OCI-LY3 (cell line): ENCODE measurements around the gene TUBA4B.
A peak's percentile ranks its signal among the peaks of the same experiment; 100 is the strongest.

ENCODE experiments used
- H2AFZ ChIP-seq: fragments of 200-600, 300-600 bp; shearing (Covaris generic); 2 replicates; pipeline ENCODE4 v1.6.0; 2014; ENCODE audit warnings: antibody characterized with exemption, low read depth, low read length
- H3K27ac ChIP-seq: fragments of 200-600, 300-600 bp; sonication (generic); 2 replicates; pipeline ENCODE4 v1.5.1; 2014; ENCODE audit warnings: mild to moderate bottlenecking, low read length, moderate library complexity, mixed read lengths
- H3K27me3 ChIP-seq: fragments of 200-600, 300-600 bp; sonication (generic); 2 replicates; pipeline ENCODE4 v1.6.1; 2014; ENCODE audit warnings: low read depth, low read length, mixed read lengths
- H3K36me3 ChIP-seq: fragments of 200-600, 300-600 bp; sonication (generic); replicated peaks from 2 replicates; pipeline ENCODE3; 2014; ENCODE audit warnings: low read depth, low read length, mixed read lengths
- H3K4me1 ChIP-seq: fragments of 300-600, 200-600 bp; sonication (generic); 2 replicates; pipeline ENCODE4 v1.6.1; 2014; ENCODE audit warnings: low read length, mixed read lengths
- H3K4me2 ChIP-seq: fragments of 200-600, 300-600 bp; sonication (generic); 2 replicates; pipeline ENCODE4 v1.6.1; 2014; ENCODE audit warnings: low read length, mixed read lengths
- H3K4me3 ChIP-seq: fragments of 300-600, 200-600 bp; sonication (generic); 2 replicates; pipeline ENCODE4 v1.5.1; 2014; ENCODE audit warnings: antibody characterized with exemption, mild to moderate bottlenecking, low read length, moderate library complexity
- H3K79me2 ChIP-seq: fragments of 300-600, 200-600 bp; shearing (Covaris generic); 2 replicates; pipeline ENCODE4 v1.6.1; 2014; ENCODE audit warnings: mild to moderate bottlenecking, low read length, mixed read lengths
- H3K9ac ChIP-seq: fragments of 300-600, 200-600 bp; shearing (Covaris generic); 2 replicates; pipeline ENCODE4 v1.6.0; 2014; ENCODE audit warnings: mild to moderate bottlenecking, low read length, moderate library complexity
- H3K9me3 ChIP-seq: fragments of 200-600, 300-600 bp; shearing (Covaris generic); 2 replicates; pipeline ENCODE4 v1.6.1; 2014; ENCODE audit warnings: low read length, mixed read lengths; ENCODE audit not compliant: insufficient read depth
- H4K20me1 ChIP-seq: fragments of 200-600, 300-600 bp; sonication (generic); 2 replicates; pipeline ENCODE4 v1.6.1; 2016; ENCODE audit warnings: low read length, mixed read lengths; ENCODE audit not compliant: insufficient read depth
- CTCF ChIP-seq: fragments of 200-600, 300-600 bp; sonication (generic); IDR thresholded peaks from 2 replicates; pipeline ENCODE4 v1.5.1; 2014; ENCODE audit warnings: antibody characterized with exemption, low read length, low read depth
- EZH2phosphoT487 ChIP-seq: fragments of 200-600 bp; shearing (Covaris generic); IDR thresholded peaks from 2 replicates; pipeline ENCODE4 v1.6.1; 2018; ENCODE audit warnings: antibody characterized with exemption, mixed run types, low read depth

Gene TUBA4B

GRCh38 chr2:219297766-219298456 is 44.9 kb downstream of the TUBA4B start:
- Histone ChIP-seq H3K4me2 (no peak overlapping the region), H3K27ac (no peak overlapping the region), H3K79me2 (no peaks in the 10 kb centered on the region), H3K9ac (no peak overlapping the region), H4K20me1 (no peaks in the 10 kb centered on the region), H3K9me3 (no peaks in the 10 kb centered on the region), H3K4me3 (no peak overlapping the region), H3K27me3 (peaks cover 41% of the 10 kb centered on the region), H2AFZ (no peak overlapping the region), H3K4me1 (peaks cover 10% of the 10 kb centered on the region), H3K36me3 (no peaks in the 10 kb centered on the region)
- no peak for TF ChIP-seq EZH2phosphoT487
- TF ChIP-seq CTCF, result no peak

- H3K36me3 ChIP-seq, result no peaks in the 10 kb centered on the region
- peaks cover 10% of the 10 kb centered on the region for H3K4me1 ChIP-seq
- no peaks in the 10 kb centered on the region for H3K9me3 ChIP-seq
- no peaks in the 10 kb centered on the region for H4K20me1 ChIP-seq
- peak overlapping the region; percentile 60 for H3K4me2 ChIP-seq
- H3K27me3 ChIP-seq, result peaks cover 51% of the 10 kb centered on the region
- H3K79me2 ChIP-seq, result no peaks in the 10 kb centered on the region
- peak overlapping the region; percentile 95; the same call in 1 of the 2 replicates for H2AFZ ChIP-seq
- peak; percentile 70 for TF ChIP-seq CTCF
- no peak for TF ChIP-seq EZH2phosphoT487
- peak overlapping the region; percentile 60 for H3K4me3 ChIP-seq
- H3K27ac ChIP-seq, result no peak overlapping the region
- no peak overlapping the region for H3K9ac ChIP-seq
Observed at GRCh38 chr2:219298759-219299371, 45.8 kb downstream of the TUBA4B start.

- peak overlapping the region; percentile 60; the same call in 1 of the 2 replicates for H3K4me2 ChIP-seq
- H3K9ac ChIP-seq, result no peak overlapping the region
- no peaks in the 10 kb centered on the region for H3K79me2 ChIP-seq
- no peak overlapping the region for H2AFZ ChIP-seq
- peaks cover 10% of the 10 kb centered on the region for H3K4me1 ChIP-seq
- peak overlapping the region; percentile 60; the same call in 1 of the 2 replicates for H3K4me3 ChIP-seq
- TF ChIP-seq EZH2phosphoT487 (no peak), CTCF (no peak)
- peaks cover 56% of the 10 kb centered on the region for H3K27me3 ChIP-seq
- no peaks in the 10 kb centered on the region for H3K36me3 ChIP-seq
- no peaks in the 10 kb centered on the region for H4K20me1 ChIP-seq
- H3K9me3 ChIP-seq, result no peaks in the 10 kb centered on the region
- no peak overlapping the region for H3K27ac ChIP-seq
Observed at GRCh38 chr2:219299372-219299760, 46.3 kb downstream of the TUBA4B start.

GRCh38 chr2:219300022-219300421 is 47.0 kb downstream of the TUBA4B start:
- H3K27ac ChIP-seq, result no peak overlapping the region
- no peak overlapping the region for H2AFZ ChIP-seq
- H3K4me3 ChIP-seq, result no peak overlapping the region
- no peak overlapping the region for H3K4me2 ChIP-seq
- H3K27me3 ChIP-seq, result peaks cover 62% of the 10 kb centered on the region
- no peaks in the 10 kb centered on the region for H4K20me1 ChIP-seq
- H3K4me1 ChIP-seq, result peaks cover 10% of the 10 kb centered on the region
- no peaks in the 10 kb centered on the region for H3K9me3 ChIP-seq
- H3K9ac ChIP-seq, result no peak overlapping the region
- no peaks in the 10 kb centered on the region for H3K36me3 ChIP-seq
- TF ChIP-seq CTCF (no peak), EZH2phosphoT487 (no peak)
- no peaks in the 10 kb centered on the region for H3K79me2 ChIP-seq
